ENCODE measurements around the gene AMER2. TPM values are rescaled to one million over a fixed set of nuclear protein-coding genes. Genes with fewer than 3 reads are reported as not detected.

Gene AMER2
- total RNA-seq, 3 donors from 2014 or later: 9.1 TPM; not detected in 2

DNA sequence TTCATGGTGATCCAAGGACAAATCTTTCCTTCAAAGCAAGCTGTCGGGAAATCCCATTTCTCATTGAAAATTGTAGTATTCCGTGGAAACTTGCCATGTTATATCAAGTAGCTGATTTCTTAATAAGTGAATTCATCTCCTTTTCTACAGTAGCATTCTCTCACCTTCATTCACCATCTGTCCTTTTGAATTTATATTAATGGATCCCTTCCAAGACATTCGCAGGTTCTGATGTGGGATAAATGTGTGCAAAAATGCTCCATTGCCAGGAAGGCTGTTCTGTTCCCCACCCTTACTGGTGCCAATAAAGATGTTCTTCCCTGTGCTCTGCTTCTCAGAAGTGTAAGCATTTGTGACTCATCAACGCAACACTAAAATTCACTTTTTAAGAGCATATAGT, 36.2 kb downstream of the AMER2 start:
- intact Hi-C loops (cut with DNase I; ENCODE audit: low total_unique reads): no loop called here
- Histone ChIP-seq H3K4me3 (no peak overlapping the region), H3K4me1 (no peaks in the 10 kb centered on the region), H3K27ac (no peak overlapping the region), H3K9me3 (peaks cover 0 to 8% of the 10 kb centered on the region in 2 donors), H3K36me3 (no peaks in the 10 kb centered on the region), H3K27me3 (peaks cover 0 to 10% of the 10 kb centered on the region in 2 donors)
- DNase-seq (ENCODE audit: low spot score in 2 of 2): no peak
- TF ChIP-seq POLR2AphosphoS5 (IDR thresholded peaks at IDR 0.05): no peak
- TF ChIP-seq POLR2A (IDR thresholded peaks at IDR 0.05): no peak
- TF ChIP-seq, protein P1, sequence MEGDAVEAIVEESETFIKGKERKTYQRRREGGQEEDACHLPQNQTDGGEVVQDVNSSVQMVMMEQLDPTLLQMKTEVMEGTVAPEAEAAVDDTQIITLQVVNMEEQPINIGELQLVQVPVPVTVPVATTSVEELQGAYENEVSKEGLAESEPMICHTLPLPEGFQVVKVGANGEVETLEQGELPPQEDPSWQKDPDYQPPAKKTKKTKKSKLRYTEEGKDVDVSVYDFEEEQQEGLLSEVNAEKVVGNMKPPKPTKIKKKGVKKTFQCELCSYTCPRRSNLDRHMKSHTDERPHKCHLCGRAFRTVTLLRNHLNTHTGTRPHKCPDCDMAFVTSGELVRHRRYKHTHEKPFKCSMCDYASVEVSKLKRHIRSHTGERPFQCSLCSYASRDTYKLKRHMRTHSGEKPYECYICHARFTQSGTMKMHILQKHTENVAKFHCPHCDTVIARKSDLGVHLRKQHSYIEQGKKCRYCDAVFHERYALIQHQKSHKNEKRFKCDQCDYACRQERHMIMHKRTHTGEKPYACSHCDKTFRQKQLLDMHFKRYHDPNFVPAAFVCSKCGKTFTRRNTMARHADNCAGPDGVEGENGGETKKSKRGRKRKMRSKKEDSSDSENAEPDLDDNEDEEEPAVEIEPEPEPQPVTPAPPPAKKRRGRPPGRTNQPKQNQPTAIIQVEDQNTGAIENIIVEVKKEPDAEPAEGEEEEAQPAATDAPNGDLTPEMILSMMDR (IDR thresholded peaks at IDR 0.05): no peak

DNA sequence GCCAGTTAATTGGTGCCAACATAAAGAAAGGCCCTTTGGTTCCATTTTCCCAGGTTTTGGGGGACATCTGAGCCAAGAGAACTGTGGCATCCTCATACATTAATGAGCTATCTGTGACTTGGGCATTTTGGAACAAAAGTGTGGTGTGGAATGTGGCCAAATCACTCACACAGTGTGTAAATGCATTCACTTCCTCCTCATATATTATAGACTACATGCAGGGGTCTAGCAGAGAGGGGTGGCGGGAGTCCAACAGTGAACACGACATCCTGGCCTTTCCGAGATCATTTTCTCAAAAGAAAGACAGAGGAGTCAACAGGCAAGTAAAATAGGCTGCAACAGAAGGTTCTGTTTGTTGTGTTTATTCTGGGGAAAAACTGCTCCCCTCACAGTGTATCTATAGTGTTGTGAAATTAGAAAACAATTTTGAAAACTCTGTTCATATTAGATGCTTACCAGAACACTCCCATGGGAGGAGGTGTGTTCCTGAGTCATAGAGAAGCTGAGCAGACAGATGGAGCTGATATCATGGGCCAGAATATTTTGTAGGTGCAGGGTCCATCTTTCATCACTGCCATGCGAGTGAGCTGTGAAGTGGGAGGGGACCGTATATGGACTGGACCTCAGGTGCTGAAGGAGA, 39.2 kb downstream of the AMER2 start:
- intact Hi-C loops (cut with DNase I; ENCODE audit: low total_unique reads): no loop called here
- TF ChIP-seq, protein P1 (IDR thresholded peaks at IDR 0.05): no peak
- TF ChIP-seq POLR2A (IDR thresholded peaks at IDR 0.05): no peak
- TF ChIP-seq POLR2AphosphoS5 (IDR thresholded peaks at IDR 0.05): no peak
- Histone ChIP-seq H3K27ac (no peak overlapping the region), H3K27me3 (peaks cover 0 to 3% of the 10 kb centered on the region in 2 donors), H3K36me3 (no peaks in the 10 kb centered on the region), H3K4me1 (no peaks in the 10 kb centered on the region), H3K4me3 (no peak overlapping the region), H3K9me3 (peaks cover 0 to 8% of the 10 kb centered on the region in 2 donors)
- no peak for DNase-seq (ENCODE audit: low spot score in 2 of 2)

DNA sequence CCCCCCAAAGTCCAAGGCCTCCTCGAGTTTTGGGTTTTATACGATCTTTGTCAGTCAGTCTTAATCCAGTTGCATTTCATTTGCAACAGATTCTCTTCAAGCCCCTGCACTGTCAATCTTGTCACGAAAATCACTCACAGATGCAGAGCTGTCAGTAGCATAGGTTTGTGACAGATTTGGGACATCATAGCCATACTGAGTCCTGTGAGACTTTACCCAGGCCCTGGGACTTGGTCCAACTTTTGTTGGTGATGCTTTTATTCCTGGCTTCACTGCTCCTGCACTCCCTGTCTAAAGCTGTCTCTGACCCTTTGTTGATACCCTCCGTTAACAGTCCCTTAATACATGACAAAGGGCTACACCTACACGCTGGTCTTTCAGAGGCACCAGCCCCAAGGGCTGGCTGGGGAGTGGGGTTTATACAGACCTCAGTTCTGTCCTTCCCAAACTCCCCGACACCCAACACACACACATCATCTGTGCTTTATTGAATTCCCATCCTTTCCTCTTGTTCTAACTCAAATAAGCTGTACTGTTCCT, 40.1 kb downstream of the AMER2 start:
- H3K27me3 ChIP-seq: no peaks in the 10 kb centered on the region
- H3K4me1 ChIP-seq: no peaks in the 10 kb centered on the region
- TF ChIP-seq, protein P1 (IDR thresholded peaks at IDR 0.05): no peak
- no peak for TF ChIP-seq POLR2AphosphoS5 (IDR thresholded peaks at IDR 0.05)

DNA sequence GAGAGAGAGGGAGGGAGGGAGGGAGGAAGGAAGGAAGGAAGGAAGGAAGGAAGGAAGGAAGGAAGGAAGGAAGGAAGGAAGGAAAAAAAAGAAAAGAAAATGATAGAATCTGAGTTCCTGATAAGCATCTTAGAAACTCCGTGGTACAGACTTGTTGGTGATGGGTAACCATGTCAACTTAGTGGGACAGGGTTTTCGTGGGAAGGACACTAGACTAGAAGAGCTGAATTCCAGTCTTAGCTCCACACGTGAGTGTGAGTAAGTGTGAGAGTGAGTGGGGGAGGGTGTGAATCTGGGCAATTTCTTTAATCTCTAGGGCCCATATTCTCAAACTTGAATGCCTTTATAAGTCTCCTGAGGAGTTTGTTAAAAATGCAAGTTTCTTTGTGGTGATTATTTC, 41.1 kb downstream of the AMER2 start:
- Histone ChIP-seq H3K9me3 (peaks cover 0 to 11% of the 10 kb centered on the region in 2 donors), H3K27me3 (no peaks in the 10 kb centered on the region), H3K4me3 (no peak overlapping the region), H3K36me3 (no peaks in the 10 kb centered on the region), H3K27ac (no peak overlapping the region), H3K4me1 (no peaks in the 10 kb centered on the region)
- no peak for TF ChIP-seq POLR2AphosphoS5 (IDR thresholded peaks at IDR 0.05)
- TF ChIP-seq, protein P1 (IDR thresholded peaks at IDR 0.05): no peak
- TF ChIP-seq POLR2A (IDR thresholded peaks at IDR 0.05): no peak
- intact Hi-C loops (cut with DNase I; ENCODE audit: low total_unique reads): no loop called here
- DNase-seq (ENCODE audit: low spot score in 2 of 2): no peak

More for the DNA sequence above, 40.1 kb downstream of the AMER2 start:
- H3K27ac ChIP-seq: no peak overlapping the region
- peaks cover 0 to 8% of the 10 kb centered on the region in 2 donors for H3K9me3 ChIP-seq
- no peak for DNase-seq (ENCODE audit: low spot score in 2 of 2)
- intact Hi-C loops (cut with DNase I; ENCODE audit: low total_unique reads): no loop called here
- H3K4me3 ChIP-seq: no peak overlapping the region
- no peaks in the 10 kb centered on the region for H3K36me3 ChIP-seq

DNA sequence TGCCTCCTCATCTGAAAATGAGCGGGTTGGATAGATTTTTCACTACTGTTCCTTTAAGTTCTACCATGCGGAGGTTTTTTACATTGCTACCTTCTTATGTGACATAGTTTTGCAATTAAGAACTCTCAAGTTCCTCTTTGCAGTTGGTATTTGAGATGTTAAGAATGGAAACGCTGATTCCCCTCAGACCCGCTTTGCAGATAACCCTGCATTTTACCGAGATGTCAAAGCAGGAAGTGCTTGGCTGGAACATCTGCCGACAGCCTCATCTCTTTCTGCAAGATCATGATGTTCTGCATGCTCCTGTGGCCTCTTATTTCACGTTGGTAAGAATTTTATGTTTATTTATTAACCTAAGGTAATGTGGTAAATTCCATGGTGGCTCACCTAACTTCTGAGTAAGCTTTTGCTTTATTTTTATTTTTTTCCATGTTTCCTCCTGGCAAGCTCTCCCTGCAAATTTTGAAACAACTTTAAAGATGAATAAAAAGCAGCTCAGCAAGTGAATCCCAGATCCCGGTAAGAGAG, 53.6 kb downstream of the AMER2 start:
- DNase-seq (ENCODE audit: low spot score in 2 of 2): no peak
- Histone ChIP-seq H3K27me3 (peaks cover 0 to 13% of the 10 kb centered on the region in 2 donors), H3K4me1 (no peaks in the 10 kb centered on the region), H3K9me3 (no peaks in the 10 kb centered on the region), H3K4me3 (no peak overlapping the region), H3K27ac (no peak overlapping the region), H3K36me3 (no peaks in the 10 kb centered on the region)
- intact Hi-C loops (cut with DNase I; ENCODE audit: low total_unique reads): no loop called here
- TF ChIP-seq POLR2AphosphoS5 (IDR thresholded peaks at IDR 0.05) (no peak), POLR2A (IDR thresholded peaks at IDR 0.05) (no peak)
- TF ChIP-seq, protein P1 (IDR thresholded peaks at IDR 0.05): no peak

Data from breast epithelium (tissue), 4 donors.